A549 (cell line): ENCODE data around the gene PAK2. TPM values are rescaled to one million over a fixed set of nuclear protein-coding genes. Genes with fewer than 3 reads are reported as not detected.

Experiments
- ATAC-seq, 2 experiments: fragments of 200-7000 bp in 1 of 2; fragments of >200 bp in 1 of 2; cut with Nextera tagmentation in 1 of 2; cut with Tn5 transposase in 1 of 2; 3 replicates each; pipeline versions ENCODE4 v1.8.0 to v1.9.1; 2018 to 2020; ENCODE audit warnings: mild to moderate bottlenecking in 1 of 2, moderate library complexity in 1 of 2
- CTCF ChIA-PET: fragments of 300-600 bp; sonication (Branson Sonifier 250); formaldehyde crosslinking; extraction: SDS; loops from one replicate; lab custom pipeline; 2021; ENCODE audit warnings: antibody characterized with exemption, inconsistent platforms; lab: Yijun Ruan, JAX
- POLR2A ChIA-PET: fragments of 350-600 bp; formaldehyde crosslinking; extraction: SDS; loops from one replicate; lab custom pipeline; 2021; ENCODE audit warnings: antibody characterized with exemption, inconsistent platforms; lab: Yijun Ruan, JAX
- DNase-seq, 2 experiments: peaks; one replicate each; pipeline versions ENCODE4 v3.0.0 to v3.0.0-alpha.2; 2011 to 2016; ENCODE audit warnings: low read depth in 1 of 2, low spot score in 1 of 2
- FAIRE-seq: peaks from 2 replicates; lab custom pipeline; 2011; peaks lifted over from hg19 to GRCh38; lab: Jason Lieb, UNC
- H3K27ac ChIP-seq, 2 experiments: fragments of >200 bp; sonication (Bioruptor Twin); formaldehyde crosslinking; 3 replicates each; pipeline ENCODE4 v1.5.1; 2016 to 2017
- H3K4me1 ChIP-seq: fragments of >200 bp; sonication (Bioruptor Twin); formaldehyde crosslinking; 3 replicates; pipeline ENCODE4 v1.6.1; 2016
- H3K4me2 ChIP-seq: fragments of >200 bp; sonication (Bioruptor Twin); formaldehyde crosslinking; 3 replicates; pipeline ENCODE4 v1.6.1; 2016
- H3K4me3 ChIP-seq: fragments of >200 bp; sonication (Bioruptor Twin); formaldehyde crosslinking; 3 replicates; pipeline ENCODE4 v1.5.1; 2016
- H3K9me3 ChIP-seq: fragments of >200 bp; sonication (Bioruptor Twin); formaldehyde crosslinking; 3 replicates; pipeline ENCODE4 v1.6.1; 2016
- CBX8 ChIP-seq: fragments of 200-600 bp; sonication (generic); IDR thresholded peaks from 2 replicates; pipeline ENCODE4 v1.6.1; 2016
- CEBPB ChIP-seq, 2 experiments: fragments of >200 bp in 1 of 2; sonication (Bioruptor Twin) in 1 of 2; formaldehyde crosslinking in 1 of 2; IDR thresholded peaks; 2 replicates each; pipeline ENCODE4 v1.6.1; 2012 to 2016
- CHD2 ChIP-seq: fragments of 150-350 bp; IDR thresholded peaks from 2 replicates; pipeline ENCODE4 v1.6.1; 2014; ENCODE audit warnings: low read length; ENCODE audit not compliant: partially characterized antibody
- CHD4 ChIP-seq: fragments of 200-600 bp; sonication (generic); IDR thresholded peaks from 2 replicates; pipeline ENCODE4 v1.6.1; 2016; ENCODE audit warnings: antibody characterized with exemption, mild to moderate bottlenecking, borderline replicate concordance
- E2F6 ChIP-seq: IDR thresholded peaks from 2 replicates; pipeline ENCODE4 v1.6.1; 2012; ENCODE audit warnings: low read depth, borderline replicate concordance
- ELK1 ChIP-seq: fragments of 150-350 bp; IDR thresholded peaks from 2 replicates; pipeline ENCODE4 v1.6.1; 2014; ENCODE audit warnings: low read depth, mild to moderate bottlenecking, low read length
- FOXS1 ChIP-seq: fragments of 250-450 bp; sonication (Bioruptor Pico); IDR thresholded peaks from 2 replicates; pipeline ENCODE4 v1.5.0; 2020; ENCODE audit warnings: mild to moderate bottlenecking, moderate library complexity
- HEYL ChIP-seq: fragments of 250-450 bp; sonication (Bioruptor Pico); IDR thresholded peaks from 2 replicates; pipeline ENCODE4 v1.8.0; 2021; ENCODE audit warnings: mild to moderate bottlenecking, moderate library complexity
- HOXB13 ChIP-seq: fragments of 250-450 bp; sonication (Bioruptor Pico); IDR thresholded peaks from 2 replicates; pipeline ENCODE4 v1.5.0; 2020; ENCODE audit warnings: low read depth, mild to moderate bottlenecking, moderate library complexity
- JUN ChIP-seq, 2 experiments: fragments of >200 bp; sonication (Bioruptor Twin); formaldehyde crosslinking; IDR thresholded peaks; 2 replicates in 1 of 2; 3 replicates in 1 of 2; pipeline ENCODE4 v1.6.1; 2016 to 2017
- KDM1A ChIP-seq: fragments of 200-600 bp; sonication (generic); IDR thresholded peaks from 2 replicates; pipeline ENCODE4 v1.6.1; 2016; ENCODE audit warnings: low read depth, mild to moderate bottlenecking
- KDM5A ChIP-seq: fragments of 200-600 bp; sonication (generic); IDR thresholded peaks from 2 replicates; pipeline ENCODE4 v1.6.1; 2016; ENCODE audit warnings: antibody characterized with exemption, mild to moderate bottlenecking
- MYC ChIP-seq: IDR thresholded peaks from 2 replicates; pipeline ENCODE4 v1.6.1; 2012; ENCODE audit warnings: mild to moderate bottlenecking, inconsistent platforms, low read length, improper control_type of control experiment, borderline replicate concordance
- NR3C1 ChIP-seq: fragments of >200 bp; sonication (Bioruptor Twin); formaldehyde crosslinking; IDR thresholded peaks from 3 replicates; pipeline ENCODE4 v1.6.1; 2017
- PHF8 ChIP-seq: fragments of 200-600 bp; sonication (generic); IDR thresholded peaks from 2 replicates; pipeline ENCODE4 v1.6.1; 2016; ENCODE audit warnings: low read depth, mild to moderate bottlenecking, antibody characterized with exemption, moderate library complexity, borderline replicate concordance
- POLR2A ChIP-seq: IDR thresholded peaks from 2 replicates; pipeline ENCODE4 v1.6.1; 2012; ENCODE audit warnings: mild to moderate bottlenecking, low read length
- RCOR1 ChIP-seq: fragments of 150-350 bp; IDR thresholded peaks from 2 replicates; pipeline ENCODE4 v1.6.1; 2014; ENCODE audit warnings: antibody characterized with exemption, low read length, low read depth
- RFX5 ChIP-seq: fragments of 450-650 bp; IDR thresholded peaks from 2 replicates; pipeline ENCODE4 v1.7.1; 2014; ENCODE audit warnings: antibody characterized with exemption, mild to moderate bottlenecking, moderate library complexity
- SMC3 ChIP-seq: fragments of >200 bp; sonication (Bioruptor Twin); formaldehyde crosslinking; IDR thresholded peaks from 3 replicates; pipeline ENCODE4 v1.6.1; 2018; ENCODE audit warnings: inconsistent platforms
- SREBF2 ChIP-seq: fragments of 450-650 bp; IDR thresholded peaks from 2 replicates; pipeline ENCODE4 v1.6.1; 2014; ENCODE audit warnings: mild to moderate bottlenecking, moderate library complexity
- TFCP2L1 ChIP-seq: fragments of 250-450 bp; sonication (Bioruptor Pico); IDR thresholded peaks from 2 replicates; pipeline ENCODE4 v1.5.0; 2021; ENCODE audit warnings: mild to moderate bottlenecking
- ZC3H11A ChIP-seq: fragments of 450-650 bp; IDR thresholded peaks from 2 replicates; pipeline ENCODE4 v1.6.1; 2014; ENCODE audit warnings: antibody characterized with exemption, mild to moderate bottlenecking
- ZSCAN20 ChIP-seq: fragments of 250-450 bp; sonication (Bioruptor Pico); IDR thresholded peaks from 2 replicates; pipeline ENCODE4 v1.8.0; 2022; ENCODE audit warnings: mild to moderate bottlenecking, moderate library complexity
- WGBS: methylation state at CpG from one replicate; pipeline ENCODE4 v1.1.6; 2017; ENCODE audit errors: missing lambda C conversion rate; 5-methylcytosine and 5-hydroxymethylcytosine counted together
- polyA minus RNA-seq: library from RNA; depleted of rRNA, polyadenylated mRNA; stranded (reverse); fragments of >200 nt; gene quantifications from 2 replicates; pipeline ENCODE4 v1.2.3, GENCODE V29; 2011; rRNA and poly(A)+ RNA removed
- polyA plus RNA-seq, 4 experiments: library from polyadenylated mRNA; depleted of rRNA in 3 of 4; stranded (reverse); fragments of >200 nt; fragmentation: RNase III in 1 of 4; extraction: RNeasy Plus Mini Kit Qiagen cat#74134 plus additional on column Dnase treatment in 1 of 4; gene quantifications; 2 replicates in 3 of 4; 3 replicates in 1 of 4; pipeline ENCODE4 v1.2.3, GENCODE V29; 2011 to 2017
- TF ChIP-seq, protein P1 (sequence below): fragments of >200 bp; sonication (Bioruptor Twin); formaldehyde crosslinking; IDR thresholded peaks from 3 replicates; pipeline ENCODE4 v1.6.1; 2016
- TF ChIP-seq, protein P2 (sequence below): IDR thresholded peaks from 2 replicates; pipeline ENCODE4 v1.6.1; 2012

Gene PAK2
- polyA plus RNA-seq (2011; rRNA removed) (49.8 and 61.8 TPM in 2 replicates), polyA plus RNA-seq (2017; fragmentation: RNase III; extraction: RNeasy Plus Mini Kit Qiagen cat#74134 plus additional on column Dnase treatment) (33.0 to 35.3 TPM (median 34.4 TPM) in 3 replicates), polyA minus RNA-seq (69.4 and 88.2 TPM in 2 replicates)
- 18.0 and 20.2 TPM in 2 replicates for polyA plus RNA-seq (2012; cell fraction: cytosol; rRNA removed)
- polyA plus RNA-seq (2012; cell fraction: nucleus; rRNA removed): 5.5 and 6.0 TPM in 2 replicates

DNA sequence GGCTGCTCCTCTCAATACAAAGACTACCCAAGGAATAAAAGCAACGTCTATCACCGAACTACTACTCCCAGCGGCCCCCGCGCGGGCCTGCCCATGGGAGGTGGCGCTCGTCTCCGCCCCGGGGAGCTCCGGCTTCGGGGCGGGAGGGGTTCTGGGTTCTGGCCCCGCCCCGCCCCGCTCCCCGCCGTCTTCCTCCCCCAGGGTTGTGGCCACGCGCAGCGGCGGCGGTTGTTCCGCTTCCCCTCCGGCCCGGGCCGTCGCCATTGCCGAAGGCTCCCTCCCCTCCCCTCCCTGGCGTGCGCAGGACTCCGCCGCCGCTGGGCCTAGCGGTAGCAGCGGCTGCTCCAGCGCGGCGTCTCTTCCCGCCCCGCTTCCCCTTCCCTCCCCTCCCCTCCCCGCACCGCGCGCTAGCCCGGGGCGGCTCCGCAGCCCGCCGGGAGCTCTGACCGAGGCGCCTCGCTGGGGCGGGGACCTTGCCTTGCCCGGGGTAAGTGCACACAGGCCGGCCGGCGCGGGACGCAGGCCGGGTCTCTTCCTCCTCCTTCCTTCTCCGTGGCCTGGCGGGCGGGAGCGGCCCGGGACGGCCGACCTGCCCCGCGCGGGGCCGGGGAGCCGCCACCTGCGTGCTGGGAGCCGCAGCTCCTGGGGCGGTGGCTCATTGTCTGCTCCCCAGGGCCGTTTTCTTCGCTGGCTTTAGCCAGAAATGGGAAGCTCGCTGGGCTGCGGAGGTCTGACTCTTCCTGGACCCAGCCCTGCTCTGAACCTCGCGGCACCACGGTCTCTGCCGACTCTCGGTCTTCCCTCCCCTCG lies at the start of gene PAK2:
Gene PAK2, plus strand, starts transcription at position 187 of the 810 bp plus-strand sequence. CDS start 42,790 bp downstream, outside the sequence.
- FAIRE-seq (no peak), ATAC-seq (peak; percentile 89 to 97)
- POLR2A ChIA-PET: interaction anchor here (0.7 to 2.3 kb wide), 6 partner anchors 9 to 202 kb away, joined by 3 to 13 read pairs (median 7); partner anchors contain the start of genes CEP19, NCBP2, PIGX and SENP5

GRCh38 chr3:196689941-196690660 lies 49.6 kb upstream of the PAK2 start:
- ATAC-seq: no peak
- no peak for FAIRE-seq
- WGBS: 85% methylated on average over 15 of the region's 17 CpGs
- ChIA-PET POLR2A (interaction anchor here (2.0 kb wide), 1 partner anchor 22 kb away, joined by 4 read pairs; the partner anchor contains the start of genes CEP19 and PIGX), CTCF (interaction anchor here (0.8 to 1.4 kb wide), 2 partner anchors 81 to 161 kb away, joined by 3 to 6 read pairs; no protein-coding TSS in a partner anchor)
- H3K4me2 ChIP-seq: no peak overlapping the region
- DNase-seq: no peak
- no peak overlapping the region for H3K27ac ChIP-seq
- H3K4me3 ChIP-seq: no peak overlapping the region
- H3K9me3 ChIP-seq: no peaks in the 10 kb centered on the region
- TF ChIP-seq SMC3 (no peak), KDM5A (no peak), FOXS1 (CRISPR knock-in tag) (no peak), MYC (no peak), HOXB13 (CRISPR knock-in tag) (no peak), TFCP2L1 (CRISPR knock-in tag) (no peak), PHF8 (no peak), ZC3H11A (no peak), CBX8 (no peak), ZSCAN20 (CRISPR knock-in tag) (no peak), SREBF2 (no peak), RFX5 (no peak), CHD2 (no peak), KDM1A (no peak), E2F6 (no peak), CHD4 (no peak), NR3C1 (no peak), HEYL (CRISPR knock-in tag) (no peak), RCOR1 (no peak)
- H3K4me1 ChIP-seq: no peaks in the 10 kb centered on the region

More for the DNA sequence above, at the start of gene PAK2:
- peak within 1 kb of the TSS; percentile 70 for H3K4me3 ChIP-seq
- H3K27ac ChIP-seq: peak within 1 kb of the TSS; percentile 94 to 95
- peak within 1 kb of the TSS; percentile 92 for H3K4me2 ChIP-seq
- DNase-seq: peak; percentile 56 to 85
- H3K9me3 ChIP-seq: no peaks in the 10 kb centered on the region
- 0% methylated on average over 17 of the region's 86 CpGs for WGBS
- CTCF ChIA-PET: interaction anchor here (1.0 kb wide), 1 partner anchor 29 kb away, joined by 3 read pairs; no protein-coding TSS in a partner anchor
- TF ChIP-seq CEBPB (IDR thresholded peaks at IDR 0.05) (no peak), MYC (0 out of 2 replicates have a peak, but pooled peaks have one; percentile 54), ELK1 (no peak), FOXS1 (CRISPR knock-in tag) (no peak), JUN (IDR thresholded peaks at IDR 0.05) (peak; percentile 30 to 76; a peak in 4 of 5 replicates), POLR2A (peak; percentile 78), PHF8 (peak; percentile 66; the same call in 1 of the 2 replicates)
- TF ChIP-seq, protein P1, sequence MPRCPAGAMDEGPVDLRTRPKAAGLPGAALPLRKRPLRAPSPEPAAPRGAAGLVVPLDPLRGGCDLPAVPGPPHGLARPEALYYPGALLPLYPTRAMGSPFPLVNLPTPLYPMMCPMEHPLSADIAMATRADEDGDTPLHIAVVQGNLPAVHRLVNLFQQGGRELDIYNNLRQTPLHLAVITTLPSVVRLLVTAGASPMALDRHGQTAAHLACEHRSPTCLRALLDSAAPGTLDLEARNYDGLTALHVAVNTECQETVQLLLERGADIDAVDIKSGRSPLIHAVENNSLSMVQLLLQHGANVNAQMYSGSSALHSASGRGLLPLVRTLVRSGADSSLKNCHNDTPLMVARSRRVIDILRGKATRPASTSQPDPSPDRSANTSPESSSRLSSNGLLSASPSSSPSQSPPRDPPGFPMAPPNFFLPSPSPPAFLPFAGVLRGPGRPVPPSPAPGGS: 0 out of 3 replicates have a peak, but pooled peaks have one; percentile 62
- TF ChIP-seq, protein P2, sequence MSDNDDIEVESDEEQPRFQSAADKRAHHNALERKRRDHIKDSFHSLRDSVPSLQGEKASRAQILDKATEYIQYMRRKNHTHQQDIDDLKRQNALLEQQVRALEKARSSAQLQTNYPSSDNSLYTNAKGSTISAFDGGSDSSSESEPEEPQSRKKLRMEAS: peak; percentile 53; the same call in 1 of the 2 replicates
- H3K4me1 ChIP-seq: peaks cover 7% of the 10 kb centered on the region; the same call in 1 of the 3 replicates
